OCI-LY7 (cell line): ENCODE measurements around the gene RBM47.
A peak's percentile ranks its signal among the peaks of the same experiment; 100 is the strongest.

Experiments used
- EZH2phosphoT487 ChIP-seq: fragments of 200-600 bp; sonication (generic); IDR thresholded peaks from 2 replicates; pipeline ENCODE4 v1.6.1; 2018; ENCODE audit warnings: low read depth, borderline replicate concordance, mild to moderate bottlenecking, mixed run types, antibody characterized with exemption, low read length, moderate library complexity, mixed read lengths
- TF ChIP-seq, protein P1 (sequence below): fragments of 200-600 bp; sonication (generic); conservative IDR thresholded peaks from 2 replicates; pipeline ENCODE4 v1.5.1; 2014; ENCODE audit warnings: mild to moderate bottlenecking, antibody characterized with exemption, low read length, moderate library complexity, mixed read lengths

DNA sequence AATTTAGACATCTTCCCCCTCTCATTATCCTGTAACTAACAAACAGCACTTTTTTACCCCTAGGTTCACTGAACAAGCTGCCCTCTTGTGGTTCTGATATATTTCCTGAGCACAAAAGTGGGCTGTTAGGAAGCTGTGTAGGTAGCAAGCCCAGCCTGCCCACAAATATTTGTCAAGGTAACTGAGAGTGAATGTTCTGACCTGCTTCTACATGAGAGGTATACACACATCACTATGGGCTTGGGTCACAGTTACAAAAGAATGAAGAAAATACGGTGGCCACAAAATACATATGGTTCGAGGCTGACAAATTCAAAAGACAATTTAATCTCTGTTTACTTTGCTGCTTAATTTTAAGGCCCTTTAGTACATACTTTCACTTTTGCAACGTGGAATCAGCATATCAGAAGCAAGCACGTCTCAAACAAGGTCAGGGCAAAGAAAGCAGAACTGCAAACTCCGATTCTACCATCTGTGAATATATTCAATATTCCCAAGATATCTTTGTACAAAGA lies 78.7 kb downstream of the RBM47 start:
- TF ChIP-seq, protein P1, sequence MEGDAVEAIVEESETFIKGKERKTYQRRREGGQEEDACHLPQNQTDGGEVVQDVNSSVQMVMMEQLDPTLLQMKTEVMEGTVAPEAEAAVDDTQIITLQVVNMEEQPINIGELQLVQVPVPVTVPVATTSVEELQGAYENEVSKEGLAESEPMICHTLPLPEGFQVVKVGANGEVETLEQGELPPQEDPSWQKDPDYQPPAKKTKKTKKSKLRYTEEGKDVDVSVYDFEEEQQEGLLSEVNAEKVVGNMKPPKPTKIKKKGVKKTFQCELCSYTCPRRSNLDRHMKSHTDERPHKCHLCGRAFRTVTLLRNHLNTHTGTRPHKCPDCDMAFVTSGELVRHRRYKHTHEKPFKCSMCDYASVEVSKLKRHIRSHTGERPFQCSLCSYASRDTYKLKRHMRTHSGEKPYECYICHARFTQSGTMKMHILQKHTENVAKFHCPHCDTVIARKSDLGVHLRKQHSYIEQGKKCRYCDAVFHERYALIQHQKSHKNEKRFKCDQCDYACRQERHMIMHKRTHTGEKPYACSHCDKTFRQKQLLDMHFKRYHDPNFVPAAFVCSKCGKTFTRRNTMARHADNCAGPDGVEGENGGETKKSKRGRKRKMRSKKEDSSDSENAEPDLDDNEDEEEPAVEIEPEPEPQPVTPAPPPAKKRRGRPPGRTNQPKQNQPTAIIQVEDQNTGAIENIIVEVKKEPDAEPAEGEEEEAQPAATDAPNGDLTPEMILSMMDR, result peak; percentile 82
- TF ChIP-seq EZH2phosphoT487, result no peak
